NT2/D1 (cell line): ENCODE measurements around the gene CPLANE2.

Source experiments
- SUZ12 ChIP-seq: IDR thresholded peaks from 2 replicates; pipeline ENCODE4 v1.6.1; 2011; ENCODE audit not compliant: insufficient read length, insufficient read depth; ENCODE audit errors: extremely low read depth
- YY1 ChIP-seq: IDR thresholded peaks from 2 replicates; pipeline ENCODE4 v1.6.1; 2011; ENCODE audit not compliant: insufficient read length, insufficient read depth
- ZNF274 ChIP-seq: IDR thresholded peaks from 2 replicates; pipeline ENCODE4 v1.6.1; 2011; ENCODE audit warnings: mild to moderate bottlenecking, low read depth, low read length

DNA sequence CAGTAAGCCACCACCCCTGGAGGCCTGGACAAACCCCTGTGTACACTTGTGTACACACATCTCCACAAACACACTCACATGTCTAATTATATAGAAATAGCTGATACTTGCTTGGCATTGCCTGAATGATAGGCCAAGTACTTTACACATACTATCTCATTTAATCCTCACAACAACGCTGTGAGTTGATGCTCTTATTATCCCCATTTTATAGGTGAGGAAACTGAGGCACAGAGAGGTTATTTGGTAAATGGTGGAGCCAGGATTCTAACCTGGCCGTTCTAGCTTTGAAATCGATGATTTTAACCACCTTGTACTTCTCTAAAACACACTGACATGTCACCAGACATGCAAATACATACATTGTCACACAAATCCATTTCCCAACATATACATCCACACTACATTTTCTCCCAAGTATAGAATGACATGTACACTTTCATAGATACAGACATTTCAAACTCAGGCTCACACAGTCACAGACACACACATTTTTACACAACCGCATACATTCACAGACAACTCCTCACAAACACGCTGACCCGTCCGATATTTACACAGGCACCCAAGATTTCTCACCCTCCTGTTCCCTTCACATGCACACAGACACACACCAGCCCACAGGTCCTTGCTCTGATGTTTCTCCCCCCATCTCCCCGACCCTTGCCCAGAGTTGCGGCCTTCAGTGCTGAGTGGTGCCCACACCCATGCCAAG lies 27.7 kb downstream of the CPLANE2 start:
- TF ChIP-seq SUZ12 = no peak
- TF ChIP-seq ZNF274 = no peak
- TF ChIP-seq YY1 = no peak
